GM21515 (cell line): ENCODE measurements around the gene RPN1.

Experiments
- ATAC-seq: cut with Tn5 transposase; IDR thresholded peaks from one replicate; pipeline ENCODE4 v1.9.1; 2021; ENCODE audit not compliant: unreplicated experiment

Gene RPN1

DNA sequence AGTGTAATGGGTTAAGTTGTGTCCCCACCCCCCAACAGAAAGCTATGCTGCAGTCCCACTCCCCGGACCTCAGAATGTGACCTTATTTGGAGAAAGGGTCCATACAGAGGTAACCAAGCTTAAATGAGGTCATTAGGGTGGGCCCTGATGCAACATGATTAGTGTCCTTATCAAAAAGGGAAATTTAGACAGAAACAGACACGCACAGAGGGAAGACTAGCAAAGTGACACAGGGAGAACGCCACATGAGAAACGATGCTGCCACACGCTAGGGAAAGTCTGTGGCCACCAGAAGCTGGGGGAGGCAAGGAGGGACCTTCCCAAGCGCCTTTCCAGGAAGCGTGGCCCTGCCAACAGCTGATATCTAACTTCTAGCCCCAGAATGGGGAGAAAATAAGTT lies 65.4 kb downstream of the RPN1 start:
- ATAC-seq, result no peak

GRCh38 chr3:128584412-128585020 lies 66.1 kb downstream of the RPN1 start:
- ATAC-seq, result no peak

GRCh38 chr3:128581566-128581965 lies 69.1 kb downstream of the RPN1 start:
- no peak for ATAC-seq

DNA sequence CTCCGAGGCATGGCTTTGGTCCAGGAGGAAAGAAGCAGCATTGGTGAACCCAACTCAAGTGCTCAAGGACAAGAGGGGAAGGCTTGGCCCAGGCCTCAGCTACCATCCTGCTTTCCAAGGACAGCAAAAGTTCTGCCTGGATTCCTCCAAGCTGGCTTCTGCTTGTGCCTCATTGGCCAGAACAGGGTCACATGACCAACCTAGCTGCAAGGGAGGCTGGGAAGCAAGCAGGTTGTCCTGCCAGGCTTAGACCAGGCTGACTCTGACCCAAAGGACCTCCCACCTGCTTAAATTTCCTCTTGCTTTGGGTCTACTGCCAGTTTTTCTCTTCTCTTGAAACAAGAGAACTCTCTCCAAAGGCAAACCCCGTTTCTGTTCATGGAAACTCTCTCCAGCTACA lies 70.7 kb downstream of the RPN1 start:
- no peak for ATAC-seq

DNA sequence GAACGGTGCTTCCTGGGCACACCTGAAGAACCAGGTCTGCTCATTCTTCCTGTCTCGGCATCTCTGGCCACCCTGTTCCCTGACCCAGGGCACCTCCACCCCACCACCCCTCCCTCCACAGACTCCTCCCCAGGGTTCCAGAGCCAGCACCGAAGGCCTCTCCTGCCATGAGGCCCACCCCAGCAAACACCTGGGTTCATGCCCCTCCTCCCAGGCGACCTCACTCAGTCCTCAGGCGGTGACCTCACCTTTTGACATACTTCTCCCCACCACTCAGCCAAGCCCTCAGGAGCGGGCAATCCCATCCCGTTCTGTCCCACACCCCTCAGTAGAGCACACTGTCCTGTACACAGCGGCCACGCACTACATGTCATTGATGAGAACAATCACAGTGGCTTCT lies 72.3 kb downstream of the RPN1 start:
- ATAC-seq, result no peak

- no peak for ATAC-seq
Measured at GRCh38 chr3:128577711-128578110, 72.9 kb downstream of the RPN1 start.

- ATAC-seq, result no peak
Measured at GRCh38 chr3:128576290-128576689, 74.3 kb downstream of the RPN1 start.

DNA sequence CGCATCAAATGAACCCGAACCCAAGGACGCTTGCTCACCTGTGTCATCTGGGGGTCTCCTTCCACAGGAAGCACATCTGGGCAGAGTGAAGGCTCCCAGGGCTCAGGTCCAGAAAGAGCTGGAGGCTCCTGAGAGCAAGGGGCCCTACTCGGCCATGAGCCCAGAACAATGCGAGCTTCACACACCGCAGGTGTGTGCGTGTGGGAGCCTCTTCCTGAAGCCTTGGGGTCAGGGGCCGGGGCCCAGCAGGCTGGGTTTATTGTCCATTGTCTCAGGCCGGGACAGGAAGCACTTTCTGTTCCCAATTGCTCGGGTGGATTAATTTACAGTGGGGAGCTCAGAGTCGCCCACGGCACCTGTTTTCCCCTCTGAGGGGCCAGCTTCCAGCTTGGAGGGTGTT lies 74.8 kb downstream of the RPN1 start:
- no peak for ATAC-seq

DNA sequence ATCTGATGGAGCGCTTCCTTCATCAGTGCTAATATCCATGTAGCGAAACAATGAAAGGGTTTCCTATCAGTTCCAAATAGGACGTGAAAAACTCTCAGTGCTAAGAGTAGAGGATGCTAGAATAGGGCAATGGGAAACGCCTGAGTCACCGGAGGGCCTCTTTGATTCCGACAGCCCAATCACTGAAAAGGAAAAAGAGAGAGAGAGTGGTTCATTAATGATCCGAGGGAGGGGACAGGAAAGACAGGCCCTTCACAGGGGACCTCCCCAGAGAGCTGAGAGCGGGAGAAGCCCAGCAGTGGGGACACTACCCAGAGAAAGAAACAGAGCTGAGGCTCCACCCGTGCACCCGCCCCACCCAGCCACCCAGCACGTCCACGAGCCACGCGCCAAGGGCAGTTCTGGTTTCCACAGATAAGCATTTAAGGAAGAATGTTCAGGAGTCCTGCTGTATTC lies 76.9 kb downstream of the RPN1 start:
- no peak for ATAC-seq

DNA sequence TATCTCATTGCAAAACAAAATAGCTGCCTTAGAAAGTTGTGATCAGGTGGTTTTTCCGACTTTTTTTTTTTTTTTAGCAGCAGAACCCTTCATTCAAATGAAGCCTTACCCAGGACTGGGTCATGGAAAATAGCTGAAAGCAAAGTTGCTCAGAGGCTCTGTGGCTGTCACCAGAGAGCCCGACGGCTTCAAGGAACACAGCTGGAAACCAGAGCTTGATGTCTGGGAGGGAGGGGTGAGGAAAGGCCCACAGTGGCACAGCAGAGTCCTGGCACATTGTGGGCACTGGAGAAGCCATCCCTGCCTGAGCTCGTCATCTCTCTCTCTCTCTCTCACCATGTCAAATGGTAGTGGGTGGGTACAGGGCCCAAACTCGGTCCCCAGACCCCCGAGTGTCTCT lies 77.5 kb downstream of the RPN1 start:
- no peak for ATAC-seq

DNA sequence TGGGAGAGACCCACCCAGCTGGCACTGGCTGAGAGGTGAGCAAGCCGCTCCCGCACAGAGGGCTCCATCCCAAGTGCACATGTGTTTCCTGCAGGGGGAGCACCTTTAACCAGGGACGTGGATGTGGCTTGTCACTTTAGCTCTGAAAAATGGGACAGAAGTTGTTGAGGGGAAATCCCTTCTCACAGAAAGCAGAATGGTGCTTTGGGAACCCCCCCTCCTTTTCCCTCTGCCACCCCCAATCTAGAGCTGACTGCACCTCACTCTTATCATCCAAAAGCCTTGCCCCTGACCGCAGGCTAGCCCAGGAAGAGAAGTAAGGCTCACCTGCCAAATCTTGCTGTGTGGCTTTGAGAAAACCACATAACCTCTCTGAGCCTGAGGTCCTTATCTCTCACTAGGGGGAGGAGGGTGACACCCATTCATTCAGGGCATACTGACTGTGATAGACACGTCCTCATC lies 77.9 kb downstream of the RPN1 start:
- ATAC-seq, result no peak

DNA sequence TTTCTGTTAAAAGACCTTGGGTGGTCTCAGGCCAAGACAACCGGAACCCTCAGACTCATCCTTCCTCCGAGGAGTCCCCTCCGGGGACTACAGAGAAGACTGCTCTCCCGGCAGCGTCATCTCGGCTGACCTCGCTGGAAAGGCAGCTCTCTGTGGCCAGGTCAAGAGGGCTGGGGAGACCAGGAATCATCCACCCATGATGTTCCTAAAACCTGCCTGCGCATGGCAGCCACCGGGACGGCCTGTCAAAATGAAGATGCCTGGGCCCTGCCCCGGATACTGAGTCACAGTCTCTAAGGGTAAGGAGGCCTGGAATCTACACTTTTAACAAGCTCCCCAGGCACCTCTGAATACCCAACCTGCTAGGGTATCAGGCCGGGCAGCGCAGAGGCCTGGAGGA lies 78.6 kb downstream of the RPN1 start:
- no peak for ATAC-seq
